H54 (cell line): ENCODE results near the gene GPR35.

Experiments used
- DNase-seq: peaks from one replicate; pipeline ENCODE4 v3.0.0; 2011; ENCODE audit warnings: low spot score, mixed read lengths; ENCODE audit not compliant: insufficient read length
- FAIRE-seq: peaks from 3 replicates; lab custom pipeline; 2011; peaks lifted over from hg19 to GRCh38; lab: Jason Lieb, UNC
- POLR2A ChIP-seq: IDR thresholded peaks from 2 replicates; pipeline ENCODE4 v1.6.1; 2011; ENCODE audit warnings: low read depth, mild to moderate bottlenecking, low read length

Gene GPR35

GRCh38 chr2:240585681-240586197, 39.5 kb upstream of the GPR35 start:
- DNase-seq: no peak
- no peak for FAIRE-seq
- no peak for TF ChIP-seq POLR2A

- no peak for FAIRE-seq
- DNase-seq: peak; percentile 97
- TF ChIP-seq POLR2A: peak; percentile 73
Observed at GRCh38 chr2:240586198-240586918, 38.9 kb upstream of the GPR35 start, which contains the start of gene CAPN10. CAPN10 (plus strand) TSS chr2:240586734; CDS start chr2:240586912, 178 bp downstream.

- DNase-seq (peak; percentile 60), FAIRE-seq (no peak)
- no peak for TF ChIP-seq POLR2A
Observed at GRCh38 chr2:240586919-240587800, 38.1 kb upstream of the GPR35 start.

GRCh38 chr2:240588006-240588655, 37.1 kb upstream of the GPR35 start:
- DNase-seq (no peak), FAIRE-seq (no peak)
- no peak for TF ChIP-seq POLR2A

- no peak for TF ChIP-seq POLR2A
- FAIRE-seq: no peak
- DNase-seq: no peak
Observed at GRCh38 chr2:240588669-240589068, 36.6 kb upstream of the GPR35 start.

GRCh38 chr2:240589375-240589774, 35.9 kb upstream of the GPR35 start:
- DNase-seq (no peak), FAIRE-seq (no peak)
- TF ChIP-seq POLR2A: no peak

GRCh38 chr2:240589850-240590525, 35.3 kb upstream of the GPR35 start:
- FAIRE-seq (no peak), DNase-seq (no peak)
- no peak for TF ChIP-seq POLR2A

GRCh38 chr2:240590681-240591111, 34.6 kb upstream of the GPR35 start:
- DNase-seq (no peak), FAIRE-seq (no peak)
- no peak for TF ChIP-seq POLR2A

- FAIRE-seq (no peak), DNase-seq (no peak)
- no peak for TF ChIP-seq POLR2A
Observed at GRCh38 chr2:240591226-240591625, 34.1 kb upstream of the GPR35 start.

GRCh38 chr2:240591784-240592183, 33.5 kb upstream of the GPR35 start:
- FAIRE-seq (no peak), DNase-seq (no peak)
- TF ChIP-seq POLR2A: no peak

GRCh38 chr2:240593026-240593702, 32.1 kb upstream of the GPR35 start:
- no peak for DNase-seq
- no peak for TF ChIP-seq POLR2A
- no peak for FAIRE-seq

- DNase-seq: no peak
- FAIRE-seq: no peak
- TF ChIP-seq POLR2A: no peak
Observed at GRCh38 chr2:240593703-240594451, 31.4 kb upstream of the GPR35 start.
